ENCODE data around the gene IL31RA.

IL31RA gene

GRCh38 chr5:55856516-55857246, 5.5 kb downstream of the IL31RA start:
- DNase-seq (ENCODE audit: low spot score): no peak
- in situ Hi-C loops (cut with MboI; ENCODE audit: low pct_unique_long_range_greater_than_20kb, low sequenced_read_pairs, unreplicated experiment): no loop called here
- TF ChIP-seq CTCF (IDR thresholded peaks at IDR 0.05; ENCODE audit: extremely low read depth, insufficient read depth, missing control alignments): no peak

- DNase-seq (ENCODE audit: low spot score): no peak
- no peak for TF ChIP-seq CTCF (IDR thresholded peaks at IDR 0.05; ENCODE audit: extremely low read depth, insufficient read depth, missing control alignments)
- in situ Hi-C loops (cut with MboI; ENCODE audit: low pct_unique_long_range_greater_than_20kb, low sequenced_read_pairs, unreplicated experiment): no loop called here
These were observed 6.1 kb downstream of the IL31RA start for GRCh38 chr5:55857247-55857640.

- no peak for DNase-seq (ENCODE audit: low spot score)
- no peak for TF ChIP-seq CTCF (IDR thresholded peaks at IDR 0.05; ENCODE audit: extremely low read depth, insufficient read depth, missing control alignments)
- in situ Hi-C loops (cut with MboI; ENCODE audit: low pct_unique_long_range_greater_than_20kb, low sequenced_read_pairs, unreplicated experiment): no loop called here
These were observed 6.9 kb downstream of the IL31RA start for GRCh38 chr5:55858104-55858503.

GRCh38 chr5:55860288-55860687, 9.1 kb downstream of the IL31RA start:
- TF ChIP-seq CTCF (IDR thresholded peaks at IDR 0.05; ENCODE audit: extremely low read depth, insufficient read depth, missing control alignments): no peak
- DNase-seq (ENCODE audit: low spot score): no peak
- in situ Hi-C loops (cut with MboI; ENCODE audit: low pct_unique_long_range_greater_than_20kb, low sequenced_read_pairs, unreplicated experiment): no loop called here

GRCh38 chr5:55860709-55861108, 9.6 kb downstream of the IL31RA start:
- TF ChIP-seq CTCF (IDR thresholded peaks at IDR 0.05; ENCODE audit: extremely low read depth, insufficient read depth, missing control alignments): no peak
- in situ Hi-C loops (cut with MboI; ENCODE audit: low pct_unique_long_range_greater_than_20kb, low sequenced_read_pairs, unreplicated experiment): no loop called here
- DNase-seq (ENCODE audit: low spot score): no peak

GRCh38 chr5:55864606-55865541, 13.7 kb downstream of the IL31RA start:
- in situ Hi-C loops (cut with MboI; ENCODE audit: low pct_unique_long_range_greater_than_20kb, low sequenced_read_pairs, unreplicated experiment): no loop called here
- TF ChIP-seq CTCF (IDR thresholded peaks at IDR 0.05; ENCODE audit: extremely low read depth, insufficient read depth, missing control alignments): no peak
- no peak for DNase-seq (ENCODE audit: low spot score)

Measured in GM13977 (cell line).